Kidney epithelial cell (primary cell): ENCODE data around the gene S100A3. TPM values are rescaled to one million over a fixed set of nuclear protein-coding genes. Genes with fewer than 3 reads are reported as not detected.
"Not testable (repeated sequence)": the region's sequence is repeated elsewhere in the genome, so short reads cannot be mapped to it uniquely, and the experiment has no call there.

Experiments
- DNase-seq: peaks from one replicate; pipeline ENCODE4 v3.0.0-alpha.2; 2010; ENCODE audit warnings: low read depth
- H3K27me3 ChIP-seq: 2 replicates; pipeline ENCODE4 v1.6.0; 2011; ENCODE audit warnings: low read length; ENCODE audit not compliant: control insufficient read depth, insufficient read depth
- H3K36me3 ChIP-seq: 2 replicates; pipeline ENCODE4 v1.5.1; 2011; ENCODE audit warnings: low read length; ENCODE audit not compliant: control insufficient read depth, insufficient read depth
- H3K4me3 ChIP-seq: 2 replicates; pipeline ENCODE4 v1.5.1; 2011; ENCODE audit warnings: low read depth, mild to moderate bottlenecking, control low read depth, low read length
- CTCF ChIP-seq: IDR thresholded peaks from 2 replicates; pipeline ENCODE4 v1.5.1; 2011; ENCODE audit warnings: mild to moderate bottlenecking, moderate library complexity, low read length, control low read depth, inconsistent platforms; ENCODE audit not compliant: insufficient read depth, poor library complexity, severe bottlenecking
- total RNA-seq: library from RNA; depleted of rRNA; stranded (reverse); fragments of >200 nt; gene quantifications from 2 replicates; pipeline ENCODE4 v1.2.3, GENCODE V29; 2015

The S100A3 gene
- total RNA-seq, 1 donor from 2014 or later = 5.8 TPM

DNA sequence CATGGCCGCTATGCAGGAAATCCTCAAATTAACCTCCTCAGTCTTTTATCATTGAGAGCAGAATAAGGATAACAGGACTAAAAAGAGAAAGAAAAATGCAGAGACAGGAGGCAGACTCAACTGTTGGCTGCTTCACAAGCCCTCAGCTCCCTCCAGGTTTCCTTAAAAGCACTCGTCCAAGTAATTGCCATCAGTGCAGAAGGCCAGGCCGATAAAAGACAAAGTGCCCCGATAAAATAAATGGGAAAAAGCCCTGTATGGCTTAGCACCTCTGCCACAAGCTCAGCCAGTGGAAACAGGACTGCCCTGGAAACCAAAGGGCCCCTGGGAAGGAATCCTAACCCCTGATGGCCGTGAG lies 21.4 kb downstream of the S100A3 start:
- no peak for DNase-seq
- Histone ChIP-seq H3K36me3 (no peaks in the 10 kb centered on the region), H3K27me3 (no peaks in the 10 kb centered on the region), H3K4me3 (no peak overlapping the region)
- no peak for TF ChIP-seq CTCF

GRCh38 chr1:153527023-153527682 lies 21.9 kb downstream of the S100A3 start:
- Histone ChIP-seq H3K4me3 (no peak overlapping the region), H3K36me3 (no peaks in the 10 kb centered on the region), H3K27me3 (no peaks in the 10 kb centered on the region)
- DNase-seq = peak; percentile 52
- TF ChIP-seq CTCF = no peak

DNA sequence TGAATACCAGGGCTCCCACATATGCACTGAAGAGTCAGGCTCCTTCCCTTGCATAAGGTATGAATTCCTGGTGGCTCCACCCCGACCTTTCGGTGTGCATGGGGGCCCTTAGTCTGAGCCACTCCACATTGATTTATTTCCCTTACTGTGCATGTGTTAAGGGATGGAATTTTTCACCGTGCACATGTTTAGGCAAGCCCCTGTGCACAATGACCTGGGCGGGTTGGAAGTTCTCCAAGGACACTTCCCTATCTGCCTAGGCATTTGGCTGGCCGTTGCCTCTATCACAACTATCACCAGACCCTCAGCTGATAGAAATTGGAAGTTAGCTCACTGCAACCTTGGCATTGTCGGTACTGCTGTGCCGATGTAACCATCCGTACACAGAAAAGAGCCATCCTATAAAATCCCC lies 22.9 kb downstream of the S100A3 start:
- Histone ChIP-seq H3K36me3 (no peaks in the 10 kb centered on the region), H3K4me3 (no peak overlapping the region), H3K27me3 (no peaks in the 10 kb centered on the region)
- DNase-seq = no peak
- no peak for TF ChIP-seq CTCF

DNA sequence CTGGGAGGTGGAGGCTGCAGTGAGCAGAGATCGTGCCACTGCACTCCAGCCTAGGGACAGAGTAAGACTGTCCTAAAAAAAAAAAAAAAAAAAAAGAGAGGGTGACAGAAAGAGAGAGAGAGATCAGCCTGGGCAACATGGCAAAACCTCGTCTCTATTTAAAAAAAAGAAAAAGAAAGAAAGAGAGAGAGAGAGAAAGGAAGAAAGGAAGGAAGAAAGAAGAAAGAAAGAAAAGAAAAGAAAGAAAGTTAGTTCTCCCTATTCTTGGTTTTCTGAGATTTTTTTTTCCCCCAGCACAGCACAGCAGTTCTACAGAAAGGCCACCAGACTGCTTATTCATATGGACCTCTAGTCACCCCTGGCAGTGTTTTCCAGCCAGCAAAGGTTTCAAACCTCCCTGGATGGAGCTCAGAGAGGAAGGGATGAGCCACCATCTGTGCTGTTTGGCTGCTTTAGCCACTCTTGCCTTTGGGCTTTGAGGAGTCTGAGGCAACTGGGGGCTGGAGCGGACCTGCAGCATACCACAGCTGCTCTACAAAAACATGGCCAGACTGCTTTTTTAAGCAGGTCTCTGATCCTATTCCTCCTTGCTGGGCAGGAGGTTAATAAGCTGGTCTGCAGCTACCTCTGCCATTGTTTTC lies 23.9 kb downstream of the S100A3 start:
- Histone ChIP-seq H3K36me3 (no peaks in the 10 kb centered on the region), H3K4me3 (no peak overlapping the region), H3K27me3 (no peaks in the 10 kb centered on the region)
- no peak for DNase-seq
- TF ChIP-seq CTCF = no peak

DNA sequence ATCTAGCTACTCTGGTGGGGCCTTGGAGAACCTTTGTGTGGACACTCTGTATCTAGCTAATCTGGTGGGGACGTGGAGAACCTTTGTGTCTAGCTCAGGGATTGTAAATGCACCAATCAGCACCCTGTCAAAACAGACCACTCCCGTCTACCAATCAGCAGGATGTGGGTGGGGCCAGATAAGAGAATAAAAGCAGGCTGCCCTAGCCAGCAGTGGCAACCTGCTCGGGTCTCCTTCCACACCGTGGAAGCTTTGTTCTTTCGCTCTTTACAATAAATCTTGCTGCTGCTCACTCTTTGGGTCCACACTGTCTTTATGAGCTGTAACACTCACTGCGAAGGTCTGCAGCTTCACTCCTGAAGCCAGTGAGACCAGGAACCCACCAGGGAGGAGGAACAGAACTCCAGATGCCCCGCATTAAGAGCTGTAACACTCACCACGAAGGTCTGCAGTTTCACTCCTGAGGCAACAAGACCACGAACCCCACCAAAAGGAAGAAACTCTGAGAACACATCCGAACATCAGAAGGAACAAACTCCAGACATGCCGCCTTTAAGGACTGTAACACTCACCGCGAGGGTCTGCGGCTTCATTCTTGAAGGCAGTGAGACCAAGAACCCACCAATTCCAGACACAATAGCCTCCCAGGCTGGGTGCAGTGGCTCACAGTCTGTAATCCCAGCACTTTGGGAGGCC lies 26.6 kb downstream of the S100A3 start:
- not testable (repeated sequence) for H3K4me3 ChIP-seq, H3K27me3 ChIP-seq, H3K36me3 ChIP-seq, DNase-seq

GRCh38 chr1:153521808-153522207 lies 27.2 kb downstream of the S100A3 start:
- not testable (repeated sequence) for H3K4me3 ChIP-seq, DNase-seq, H3K27me3 ChIP-seq, H3K36me3 ChIP-seq
